ENCODE results near the gene USP21.

The USP21 gene

DNA sequence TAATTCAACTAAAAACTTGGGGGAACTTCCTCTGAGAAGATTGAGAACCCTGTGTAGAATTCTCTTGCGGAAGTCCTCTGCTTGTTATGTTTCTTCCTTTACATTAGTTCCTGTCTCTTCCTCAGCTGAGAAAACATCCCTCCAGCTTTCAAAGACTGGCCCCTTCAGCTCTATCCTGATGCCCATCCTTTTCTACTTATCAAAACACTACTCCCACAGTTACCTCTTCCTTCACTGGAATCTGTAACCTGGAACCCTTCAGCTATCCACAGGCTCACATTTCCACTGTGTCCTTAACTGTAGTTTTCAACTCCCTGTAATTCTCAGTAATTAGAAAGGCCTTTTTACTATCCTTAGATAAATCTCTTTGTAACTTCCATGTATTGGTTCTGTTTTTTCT is 20.9 kb upstream of the USP21 start:
- no peak for DNase-seq

DNA sequence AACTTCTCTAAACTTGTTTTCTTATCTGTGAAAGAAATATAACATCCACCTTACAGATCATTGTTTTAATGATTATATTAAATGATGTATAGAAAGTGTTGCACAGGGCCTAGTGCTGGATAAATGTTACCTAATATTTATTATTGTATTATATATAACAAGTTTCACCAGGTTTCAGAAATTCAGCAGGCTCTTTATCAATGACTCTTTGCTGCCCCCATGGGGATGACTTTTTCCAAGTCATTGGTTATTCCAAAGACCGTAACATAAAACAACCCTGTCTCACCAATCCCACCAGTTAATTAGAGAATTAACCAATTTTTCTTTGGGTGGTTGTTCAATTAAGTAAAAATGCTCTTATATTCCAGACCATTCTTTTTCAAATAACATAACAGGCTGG is 19.5 kb upstream of the USP21 start:
- DNase-seq = peak; percentile 12

DNA sequence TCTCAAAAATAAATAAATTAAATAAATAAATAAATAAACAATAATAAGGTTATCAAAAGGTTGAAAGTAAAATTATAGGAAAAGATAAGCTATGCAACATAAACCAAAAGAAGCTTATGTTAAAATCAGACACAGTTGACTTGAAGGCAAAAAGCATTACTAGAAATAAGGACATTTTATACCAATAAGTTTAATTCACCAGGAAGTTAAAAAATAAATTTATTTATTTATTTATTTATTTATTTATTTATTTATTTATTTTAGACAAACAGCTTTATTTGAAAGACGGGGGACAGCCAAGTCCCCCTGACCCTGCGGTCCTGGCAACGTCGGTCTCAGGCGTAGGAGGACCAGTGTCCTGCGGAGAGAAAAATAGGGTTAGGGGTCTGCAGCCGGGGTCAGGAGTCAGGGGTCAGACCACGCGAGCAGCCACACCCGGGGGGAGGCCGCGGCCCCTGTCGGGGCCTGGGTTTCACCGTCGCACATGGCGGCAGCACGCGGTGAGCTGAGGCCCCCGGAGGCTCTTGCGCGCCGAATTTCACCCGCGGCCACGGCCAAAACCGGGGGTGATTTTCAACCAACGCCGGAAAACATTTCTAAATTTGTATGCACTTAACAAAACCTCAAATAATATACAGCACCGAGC is 18.4 kb upstream of the USP21 start:
- DNase-seq = no peak

DNA sequence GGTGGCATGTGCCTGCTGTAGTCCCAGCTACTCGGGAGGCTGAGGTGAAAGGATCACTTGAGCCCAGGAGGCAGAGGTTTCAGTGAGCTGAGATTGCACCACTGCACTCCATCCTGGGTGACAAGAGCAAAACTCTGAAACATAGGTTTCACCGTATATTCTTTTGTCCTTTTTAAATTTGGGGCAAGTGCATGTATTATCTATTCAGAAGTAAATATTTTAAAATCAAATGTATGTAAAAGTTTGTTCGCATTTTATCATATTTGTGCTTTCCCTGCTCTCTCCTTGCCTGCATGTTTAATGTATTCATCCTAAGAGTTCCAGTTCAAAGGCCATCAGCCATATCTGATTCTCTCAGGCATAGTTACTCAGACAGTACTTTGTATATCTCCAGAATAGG is 13.5 kb upstream of the USP21 start:
- DNase-seq = no peak

DNA sequence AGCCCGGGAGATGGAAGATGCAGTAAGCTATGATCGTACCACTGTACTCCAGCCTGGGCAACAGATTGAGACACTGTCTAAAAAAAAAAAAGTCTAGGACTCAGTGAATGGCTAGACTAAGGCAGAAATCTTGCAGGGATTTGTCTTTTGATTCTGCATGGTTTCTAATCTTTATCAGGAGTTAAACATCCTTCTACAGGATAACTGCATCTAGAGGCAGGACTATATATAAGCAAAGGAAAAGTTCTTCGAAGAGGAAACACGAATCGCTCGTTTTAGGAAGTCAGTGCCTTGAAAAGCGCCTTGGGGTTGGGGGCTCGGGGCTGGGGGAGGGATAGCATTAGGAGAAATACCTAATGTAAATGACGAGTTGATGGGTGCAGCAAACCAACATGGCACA is 6.1 kb upstream of the USP21 start:
- no peak for DNase-seq

DNA sequence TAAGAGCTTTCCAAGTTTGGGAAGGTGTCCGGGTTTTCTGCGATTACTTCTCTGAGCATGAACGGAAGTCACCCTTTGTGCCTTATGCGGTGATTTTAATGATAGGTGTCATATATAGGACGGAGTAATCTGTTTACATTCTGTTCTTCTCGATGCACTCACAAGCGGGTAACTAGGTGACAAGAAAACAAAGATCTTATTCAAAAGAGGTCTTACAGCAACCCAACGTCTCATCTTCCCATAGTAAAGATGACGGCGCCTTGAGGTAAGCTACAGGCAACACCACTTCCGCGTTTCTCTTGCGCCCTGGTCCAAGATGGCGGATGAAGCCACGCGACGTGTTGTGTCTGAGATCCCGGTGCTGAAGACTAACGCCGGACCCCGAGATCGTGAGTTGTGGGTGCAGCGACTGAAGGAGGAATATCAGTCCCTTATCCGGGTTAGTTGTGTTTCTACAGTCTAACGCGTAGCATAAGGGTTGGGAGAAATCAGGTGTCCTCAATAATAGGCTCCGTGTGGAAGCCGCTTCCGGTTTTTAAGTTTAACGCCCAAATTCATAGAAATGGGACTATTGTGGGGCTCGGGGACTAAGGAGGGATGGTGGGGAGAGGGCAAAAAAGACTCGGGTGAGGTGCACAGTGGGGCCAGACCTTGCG is 5.5 kb upstream of the USP21 start, which contains the start of gene UFC1:
UFC1 (plus strand) TSS at position 297 of the 656 bp plus-strand sequence; CDS start at position 317, 20 bp downstream.
- peak; percentile 87 for DNase-seq

DNA sequence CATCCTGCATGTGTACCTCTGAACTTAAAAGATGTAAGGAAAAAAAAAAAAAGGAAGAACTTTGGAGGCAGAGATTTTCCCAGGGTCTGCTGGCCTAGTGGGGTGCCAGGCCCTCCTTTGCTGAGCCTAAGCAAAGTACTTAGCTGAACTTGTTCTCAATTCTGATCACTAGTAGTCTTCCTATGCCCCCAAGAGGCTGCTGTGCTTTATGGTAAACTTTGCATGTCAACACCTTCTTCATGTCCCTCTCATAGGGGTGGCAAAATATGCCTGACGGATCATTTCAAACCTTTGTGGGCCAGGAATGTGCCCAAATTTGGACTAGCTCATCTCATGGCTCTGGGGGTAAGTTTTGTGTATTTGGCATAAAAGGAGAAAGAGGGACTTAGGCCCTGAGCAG is 1.4 kb upstream of the USP21 start:
- DNase-seq = no peak

DNA sequence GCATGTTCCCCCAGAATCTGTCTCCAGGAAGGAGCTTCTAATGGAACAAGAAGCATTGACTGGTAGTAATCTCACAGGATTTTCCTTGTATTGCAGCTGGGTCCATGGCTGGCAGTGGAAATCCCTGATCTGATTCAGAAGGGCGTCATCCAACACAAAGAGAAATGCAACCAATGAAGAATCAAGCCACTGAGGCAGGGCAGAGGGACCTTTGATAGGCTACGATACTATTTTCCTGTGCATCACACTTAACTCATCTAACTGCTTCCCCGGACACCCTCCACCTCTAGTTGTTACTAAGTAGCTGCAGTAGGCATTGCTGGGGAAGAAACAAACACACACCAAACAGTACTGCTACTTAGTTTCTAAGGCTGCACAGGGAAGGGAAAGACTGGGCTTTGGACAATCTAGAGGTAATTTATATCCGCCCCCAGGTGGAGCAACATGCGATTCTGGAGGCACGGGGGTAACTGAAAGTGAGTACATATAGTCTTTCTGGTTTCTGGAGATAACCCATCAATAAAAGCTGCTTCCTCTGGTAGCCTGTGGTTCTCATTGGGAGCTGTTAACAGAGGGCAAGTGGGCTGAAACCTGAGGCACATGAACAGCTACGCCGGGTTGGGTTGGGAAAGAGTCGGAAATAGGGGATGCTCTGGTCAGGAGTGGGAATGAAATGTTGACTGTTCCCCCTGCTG is 837 bp upstream of the USP21 start:
- DNase-seq = no peak

DNA sequence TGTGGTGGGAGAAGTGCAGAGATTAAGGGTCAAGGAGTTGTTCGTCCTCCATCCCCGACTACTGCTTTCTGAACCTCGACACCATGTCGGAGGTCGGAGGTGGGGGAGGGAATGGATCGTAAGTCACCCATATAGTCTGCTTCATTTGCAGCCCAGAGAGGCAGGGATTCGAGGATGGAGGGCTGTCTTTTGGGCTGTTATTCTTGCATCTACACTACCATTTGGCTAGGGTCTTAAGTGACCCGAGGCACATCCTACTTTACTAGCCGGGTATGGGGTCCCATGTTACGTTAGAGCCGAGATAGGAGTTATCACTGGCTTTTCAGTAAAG is 578 bp downstream of the USP21 start:
- DNase-seq = no peak

DNA sequence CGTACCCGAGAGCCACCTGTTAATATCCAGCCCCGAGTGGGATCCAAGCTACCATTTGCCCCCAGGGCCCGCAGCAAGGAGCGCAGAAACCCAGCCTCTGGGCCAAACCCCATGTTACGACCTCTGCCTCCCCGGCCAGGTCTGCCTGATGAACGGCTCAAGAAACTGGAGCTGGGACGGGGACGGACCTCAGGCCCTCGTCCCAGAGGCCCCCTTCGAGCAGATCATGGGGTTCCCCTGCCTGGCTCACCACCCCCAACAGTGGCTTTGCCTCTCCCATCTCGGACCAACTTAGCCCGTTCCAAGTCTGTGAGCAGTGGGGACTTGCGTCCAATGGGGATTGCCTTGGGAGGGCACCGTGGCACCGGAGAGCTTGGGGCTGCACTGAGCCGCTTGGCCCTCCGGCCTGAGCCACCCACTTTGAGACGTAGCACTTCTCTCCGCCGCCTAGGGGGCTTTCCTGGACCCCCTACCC is 1.4 kb downstream of the USP21 start:
- DNase-seq = no peak

DNA sequence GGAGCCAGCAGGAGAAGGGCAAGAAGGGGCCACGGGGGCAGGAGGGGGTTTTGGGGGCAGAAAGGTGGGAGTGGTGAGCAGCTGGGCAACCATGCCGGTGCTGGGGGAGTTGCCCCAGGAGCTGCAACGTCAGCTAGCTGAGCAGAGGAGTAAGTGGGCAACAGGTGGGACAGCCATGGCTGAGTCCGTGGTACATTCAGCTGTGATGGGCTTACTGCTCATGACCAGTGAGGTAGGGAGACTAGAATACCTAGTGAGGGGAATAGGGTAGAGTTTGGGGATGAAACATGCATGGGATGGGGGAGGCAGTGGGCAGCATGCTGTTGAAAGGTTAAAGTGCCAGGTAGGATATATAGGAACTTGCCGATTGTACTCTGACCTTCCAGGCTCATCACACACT is 2.4 kb downstream of the USP21 start:
- no peak for DNase-seq

DNA sequence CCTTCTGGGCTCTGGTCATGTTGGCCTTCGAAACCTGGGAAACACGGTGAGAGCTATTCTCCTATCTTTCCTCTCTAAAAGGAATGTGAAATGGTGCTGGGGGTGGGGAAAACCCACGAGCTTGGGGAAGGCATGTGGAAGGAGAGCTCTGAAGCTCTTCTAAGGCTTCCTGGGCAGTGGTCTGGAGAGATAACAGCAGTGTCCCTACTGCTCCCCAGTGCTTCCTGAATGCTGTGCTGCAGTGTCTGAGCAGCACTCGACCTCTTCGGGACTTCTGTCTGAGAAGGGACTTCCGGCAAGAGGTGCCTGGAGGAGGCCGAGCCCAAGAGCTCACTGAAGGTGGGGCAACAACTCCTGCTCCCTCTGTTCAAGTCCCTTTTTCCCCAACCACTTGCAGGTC is 2.8 kb downstream of the USP21 start:
- DNase-seq = no peak

DNA sequence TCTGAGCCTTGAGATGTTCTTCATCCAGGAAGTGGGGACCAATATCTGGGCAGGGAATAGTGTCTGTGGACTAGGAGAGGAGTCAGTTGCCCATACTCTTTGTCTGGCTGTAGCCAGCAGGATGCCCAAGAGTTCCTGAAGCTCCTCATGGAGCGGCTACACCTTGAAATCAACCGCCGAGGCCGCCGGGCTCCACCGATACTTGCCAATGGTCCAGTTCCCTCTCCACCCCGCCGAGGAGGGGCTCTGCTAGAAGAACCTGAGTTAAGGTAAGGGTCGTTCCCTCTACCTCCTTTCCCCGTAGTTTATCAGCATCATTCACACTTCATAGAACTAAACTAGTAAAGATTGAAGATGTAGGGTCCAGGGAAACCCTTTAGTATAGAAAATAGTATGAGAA is 3.5 kb downstream of the USP21 start:
- DNase-seq = no peak

DNA sequence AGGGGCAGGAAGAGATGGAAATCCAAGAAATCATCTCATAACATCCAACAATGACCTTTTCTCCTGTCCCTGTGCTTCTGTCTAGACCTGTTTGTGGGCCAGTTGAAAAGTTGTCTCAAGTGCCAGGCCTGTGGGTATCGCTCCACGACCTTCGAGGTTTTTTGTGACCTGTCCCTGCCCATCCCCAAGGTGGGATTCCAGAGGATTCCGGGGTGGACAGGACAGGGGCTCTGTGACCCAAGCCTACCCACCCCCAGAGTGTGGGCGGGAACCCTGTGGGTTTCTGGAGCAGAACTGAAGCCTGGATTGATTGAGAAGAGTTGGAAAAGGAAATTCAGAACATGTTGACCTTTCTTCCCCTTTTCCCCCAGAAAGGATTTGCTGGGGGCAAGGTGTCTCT is 4.5 kb downstream of the USP21 start:
- no peak for DNase-seq

DNA sequence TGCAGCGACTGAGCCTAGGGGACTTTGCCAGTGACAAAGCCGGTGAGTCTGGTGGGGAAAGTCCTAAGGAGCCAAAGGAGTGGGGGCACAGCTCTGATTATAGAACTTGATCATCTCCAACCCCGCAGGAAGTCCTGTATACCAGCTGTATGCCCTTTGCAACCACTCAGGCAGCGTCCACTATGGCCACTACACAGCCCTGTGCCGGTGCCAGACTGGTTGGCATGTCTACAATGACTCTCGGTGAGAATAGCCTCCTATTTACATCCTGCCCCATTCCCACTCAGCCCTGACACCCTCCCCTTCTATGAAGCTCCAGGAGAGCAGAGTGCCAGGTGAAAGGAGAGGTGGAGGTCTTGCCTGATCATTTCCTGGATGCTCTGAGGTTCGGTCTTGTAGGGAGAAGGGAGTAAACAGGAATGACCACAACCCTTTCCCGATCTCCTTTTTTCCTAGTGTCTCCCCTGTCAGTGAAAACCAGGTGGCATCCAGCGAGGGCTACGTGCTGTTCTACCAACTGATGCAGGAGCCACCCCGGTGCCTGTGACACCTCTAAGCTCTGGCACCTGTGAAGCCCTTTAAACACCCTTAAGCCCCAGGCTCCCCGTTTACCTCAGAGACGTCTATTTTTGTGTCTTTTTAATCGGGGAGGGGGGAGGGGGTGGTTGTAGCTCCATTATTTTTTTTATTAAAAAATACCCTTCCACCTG is 5.8 kb downstream of the USP21 start:
- no peak for DNase-seq

DNA sequence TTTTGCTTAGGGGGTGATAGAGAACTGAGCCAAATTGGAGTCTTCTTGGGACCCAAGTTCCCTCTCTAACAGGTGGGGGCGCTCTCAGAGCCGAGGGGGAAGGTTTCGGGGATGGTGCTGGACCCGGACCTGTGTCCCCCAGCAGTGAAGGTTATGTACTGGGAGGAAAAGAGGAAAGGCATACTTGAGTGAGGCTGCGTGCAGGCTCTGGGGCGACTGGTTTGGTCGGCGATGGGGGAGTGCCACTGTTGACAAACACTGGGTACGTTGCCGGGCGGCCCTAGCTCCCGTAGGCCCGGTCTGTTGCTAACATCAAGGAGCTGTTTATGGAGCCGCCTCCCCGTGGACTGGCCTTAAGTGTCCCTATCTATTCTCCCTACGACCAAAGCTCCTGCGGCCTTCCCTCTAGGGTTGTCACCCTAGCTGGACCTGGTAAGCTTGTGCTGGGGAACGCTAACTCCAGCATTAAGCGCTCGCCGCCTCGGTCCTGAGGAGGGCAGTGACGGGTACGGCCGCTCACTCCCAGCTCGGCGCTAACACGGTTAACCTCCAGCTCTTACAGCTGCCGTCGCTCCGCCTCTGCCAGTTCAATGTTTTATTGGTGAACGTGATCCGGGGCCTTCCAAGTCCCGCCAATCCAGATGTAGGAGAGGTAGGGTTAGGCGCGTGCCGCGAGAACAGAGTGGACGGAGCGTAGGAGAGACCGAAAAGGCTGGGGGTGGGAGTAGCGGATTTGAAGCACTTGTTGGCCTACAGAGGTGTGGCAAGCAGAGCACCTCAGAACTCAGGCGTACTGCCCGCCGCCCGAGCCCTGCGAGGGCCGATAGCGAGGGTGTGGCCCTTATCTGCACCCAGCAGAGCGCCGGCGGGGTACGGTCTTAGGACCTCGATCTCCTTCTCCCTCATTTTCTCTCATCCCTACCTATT is 6.7 kb downstream of the USP21 start, which contains the start of gene PPOX:
PPOX (plus strand) TSS at position 685 of the 927 bp plus-strand sequence. CDS start 422 bp downstream, outside the sequence.
- DNase-seq = peak; percentile 95

DNA sequence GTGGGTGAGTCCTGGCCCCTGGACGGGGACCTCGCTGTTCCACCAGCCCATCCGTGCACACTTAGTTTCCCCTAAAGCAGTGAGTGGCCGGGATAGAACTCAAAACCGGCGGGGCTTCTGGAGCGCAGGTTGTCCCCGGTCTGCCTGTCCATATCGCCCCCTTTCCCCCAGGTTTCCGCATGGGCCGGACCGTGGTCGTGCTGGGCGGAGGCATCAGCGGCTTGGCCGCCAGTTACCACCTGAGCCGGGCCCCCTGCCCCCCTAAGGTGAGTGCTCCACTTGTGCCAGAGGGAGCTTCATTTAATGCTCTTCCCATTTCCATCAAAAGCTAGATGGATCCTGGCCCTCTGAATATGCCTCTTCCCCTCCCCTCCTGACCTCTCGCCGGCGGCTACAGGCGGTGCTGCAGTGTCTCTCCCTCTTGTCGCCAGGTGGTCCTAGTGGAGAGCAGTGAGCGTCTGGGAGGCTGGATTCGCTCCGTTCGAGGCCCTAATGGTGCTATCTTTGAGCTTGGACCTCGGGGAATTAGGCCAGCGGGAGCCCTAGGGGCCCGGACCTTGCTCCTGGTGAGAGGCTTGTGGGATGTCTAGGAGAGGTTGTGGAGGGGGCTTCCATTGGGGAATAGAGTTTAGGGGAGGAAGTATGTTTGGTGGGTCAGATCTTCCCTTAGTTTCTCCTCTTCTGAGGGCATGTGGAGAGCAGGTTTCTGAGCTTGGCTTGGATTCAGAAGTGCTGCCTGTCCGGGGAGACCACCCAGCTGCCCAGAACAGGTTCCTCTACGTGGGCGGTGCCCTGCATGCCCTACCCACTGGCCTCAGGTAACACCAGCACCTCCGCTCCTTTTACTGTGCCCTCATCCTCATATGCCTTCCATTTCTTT is 7.6 kb downstream of the USP21 start:
- peak; percentile 23 for DNase-seq

DNA sequence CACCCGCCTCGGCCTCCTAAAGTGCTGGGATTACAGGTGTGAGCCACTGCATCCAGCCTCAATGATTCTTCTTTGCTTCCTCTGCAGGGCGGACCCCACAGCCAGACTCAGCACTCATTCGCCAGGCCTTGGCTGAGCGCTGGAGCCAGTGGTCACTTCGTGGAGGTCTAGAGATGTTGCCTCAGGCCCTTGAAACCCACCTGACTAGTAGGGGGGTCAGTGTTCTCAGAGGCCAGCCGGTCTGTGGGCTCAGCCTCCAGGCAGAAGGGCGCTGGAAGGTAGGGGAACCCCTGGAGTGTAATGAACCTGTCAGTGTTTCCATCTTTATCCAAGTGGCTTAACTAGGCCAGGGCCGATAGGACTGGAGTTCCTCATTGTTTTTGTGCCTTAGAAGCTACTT is 9.6 kb downstream of the USP21 start:
- no peak for DNase-seq

DNA sequence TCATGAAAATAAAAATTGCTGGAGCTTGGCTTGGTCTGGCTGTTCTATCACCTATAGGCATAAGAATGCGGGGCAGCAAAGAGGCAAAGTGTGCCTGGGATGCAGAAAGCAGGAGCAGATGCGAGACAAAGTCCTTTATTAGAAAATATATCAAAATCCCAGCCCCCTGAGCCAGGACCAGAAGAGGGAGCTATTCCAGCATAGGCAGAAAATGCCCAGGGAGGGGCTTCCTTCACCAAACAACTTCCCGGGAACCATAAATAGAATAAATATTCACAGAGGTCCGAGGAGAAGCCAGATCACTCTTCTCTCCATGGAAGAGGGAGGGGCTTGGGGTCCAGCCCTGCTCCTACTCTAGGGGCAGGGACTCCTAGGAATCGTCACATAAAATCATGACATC is 11.9 kb downstream of the USP21 start:
- DNase-seq = no peak

DNA sequence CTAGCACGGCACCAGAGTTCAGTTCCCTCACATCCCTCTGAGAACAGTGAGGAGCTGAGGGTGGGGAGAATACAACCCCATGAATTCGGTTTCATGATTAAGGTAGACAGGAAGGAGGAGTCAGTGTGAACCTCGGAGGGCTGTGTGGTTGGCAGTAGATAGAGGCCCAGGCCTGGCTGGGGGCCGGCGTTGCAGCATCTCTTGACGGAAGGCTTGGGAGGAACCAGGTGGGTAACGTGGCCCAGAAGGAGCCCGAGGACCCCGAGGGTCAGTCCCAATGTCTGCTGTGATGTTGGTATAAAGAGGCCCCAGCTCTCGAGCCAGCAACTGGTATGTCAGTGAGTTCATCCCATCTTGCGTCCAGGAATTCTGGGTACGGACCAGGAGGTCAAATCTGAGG is 12.4 kb downstream of the USP21 start:
- DNase-seq = no peak

DNA sequence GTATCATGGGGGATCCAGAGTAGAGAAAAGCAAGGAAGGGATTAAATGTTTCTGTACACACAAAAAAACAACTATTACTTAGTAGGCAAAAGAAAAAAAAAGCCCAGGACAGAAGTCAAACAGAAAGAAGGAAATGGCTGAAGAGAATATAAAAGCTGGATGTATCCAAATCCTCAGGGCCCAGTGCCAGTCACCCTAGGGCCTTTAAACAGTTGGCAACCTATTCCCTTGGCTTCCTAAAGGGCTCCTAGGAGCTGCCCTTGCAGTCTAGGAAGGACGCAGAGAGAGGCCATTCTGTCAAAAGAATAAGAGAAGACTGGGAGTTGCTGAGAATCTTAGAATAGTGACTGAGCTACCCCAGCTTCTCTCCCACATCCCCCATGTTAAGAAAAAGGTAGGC is 13.0 kb downstream of the USP21 start:
- no peak for DNase-seq

All from NCI-H748 treated with DMSO at 0.1 percent for 48 hours (cell line).